Ammon's horn (tissue), 1 donor: ENCODE data around the gene TNFRSF11A.

Source experiments
- DNase-seq: peaks from one replicate; pipeline ENCODE4 v3.0.0-alpha.2; 2016; ENCODE audit warnings: low spot score

Gene TNFRSF11A

DNA sequence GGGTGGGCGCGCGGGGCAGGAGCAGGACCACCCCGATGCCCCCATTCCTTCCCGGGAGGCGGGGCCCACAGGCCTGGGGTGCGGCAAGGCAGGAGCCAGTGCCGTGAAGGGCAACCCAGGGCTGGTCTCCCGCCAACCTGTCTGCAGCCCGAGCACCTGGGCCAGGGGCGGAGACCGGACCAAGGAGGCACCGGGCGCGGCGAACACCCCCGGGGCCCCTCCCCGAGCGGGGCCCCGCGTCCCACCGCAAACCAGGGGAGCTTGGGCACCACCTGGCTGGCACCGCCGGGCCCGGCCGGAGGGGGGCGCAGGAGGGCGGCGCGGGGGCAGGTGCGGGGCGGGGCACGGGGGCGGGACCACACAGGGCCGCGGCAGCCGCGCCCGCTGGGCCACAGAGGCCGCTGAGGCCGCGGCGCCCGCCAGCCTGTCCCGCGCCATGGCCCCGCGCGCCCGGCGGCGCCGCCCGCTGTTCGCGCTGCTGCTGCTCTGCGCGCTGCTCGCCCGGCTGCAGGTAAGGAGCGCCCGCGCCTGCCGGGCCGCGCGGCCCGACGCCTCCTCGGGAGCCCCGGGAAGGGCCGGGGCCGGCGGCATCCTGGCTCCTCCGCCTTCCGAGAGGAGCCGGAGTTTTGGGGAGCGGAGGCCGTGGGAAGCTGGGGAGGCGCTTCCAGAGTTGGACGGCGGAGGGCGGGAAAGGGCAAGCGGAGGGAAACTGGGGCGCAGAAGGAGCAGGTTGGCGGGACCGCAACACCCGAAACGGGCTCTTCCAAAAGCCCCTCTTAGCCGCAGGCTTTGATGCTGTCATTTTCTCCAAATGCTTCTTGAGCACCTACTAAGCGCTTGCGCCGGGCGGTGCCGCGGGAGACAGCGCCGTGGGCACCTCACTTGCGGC lies at the start of gene TNFRSF11A:
Gene TNFRSF11A, plus strand, starts transcription at position 394 of the 889 bp plus-strand sequence. Its CDS starts 43 bp downstream, at position 437.
- DNase-seq, result no peak

DNA sequence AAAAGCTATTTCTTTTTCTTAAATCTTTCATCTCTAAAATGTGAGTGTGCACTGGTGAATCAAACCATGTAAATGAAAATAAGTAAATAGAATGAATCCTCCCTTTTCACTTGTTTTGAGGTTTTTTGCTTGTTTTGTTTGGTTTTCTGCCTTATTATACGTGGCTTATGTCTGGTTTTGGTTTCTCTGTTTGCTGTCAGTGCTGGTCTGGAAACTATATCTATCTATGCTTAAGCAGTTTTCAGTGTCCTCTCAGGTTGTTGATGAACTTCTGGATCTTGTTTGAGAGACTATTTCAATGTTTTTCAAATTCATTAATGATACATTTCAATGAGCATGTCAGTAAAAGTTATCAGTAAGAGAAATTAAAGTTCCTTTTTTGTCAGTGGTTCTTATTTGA lies 48.1 kb upstream of the TNFRSF11A start:
- DNase-seq, result no peak

DNA sequence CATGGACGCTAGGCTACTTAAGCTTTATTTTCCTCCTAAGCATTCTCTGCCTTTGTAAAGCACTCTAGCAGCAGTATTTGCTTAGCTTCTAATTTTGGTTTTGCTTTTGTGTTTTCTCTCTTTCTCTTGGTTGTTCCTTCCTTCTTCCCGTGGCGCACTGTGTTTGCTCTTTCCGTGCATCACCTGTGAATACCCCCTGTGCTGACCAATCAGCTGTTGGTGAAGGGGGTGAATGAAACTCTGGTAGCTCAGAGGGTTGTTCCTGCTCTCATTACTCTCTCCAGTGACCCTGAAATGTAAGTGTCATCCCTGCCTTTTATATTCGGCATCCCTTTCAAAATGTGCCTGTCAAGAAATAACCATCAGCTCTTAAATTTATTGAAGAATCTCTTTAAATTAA lies 45.5 kb upstream of the TNFRSF11A start:
- no peak for DNase-seq

DNA sequence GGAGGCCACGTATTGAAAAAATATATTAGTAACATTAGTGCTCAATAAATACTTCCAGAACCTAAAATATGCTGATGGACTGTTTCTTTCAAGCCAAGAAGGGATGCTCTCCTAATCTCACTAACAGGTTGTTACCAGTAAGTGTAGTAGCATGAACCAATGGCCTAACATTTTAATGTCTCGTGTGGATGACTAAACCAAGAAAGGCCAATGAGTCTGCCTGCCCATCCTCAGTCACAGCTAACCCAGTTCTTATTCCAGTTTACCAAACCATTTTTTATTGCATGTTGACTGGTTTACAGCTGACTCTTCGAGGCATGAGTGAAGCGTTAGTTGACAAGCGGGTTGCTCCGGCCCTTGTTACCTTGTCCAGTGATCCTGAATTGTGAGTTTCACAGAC lies 45.1 kb upstream of the TNFRSF11A start:
- DNase-seq, result no peak

DNA sequence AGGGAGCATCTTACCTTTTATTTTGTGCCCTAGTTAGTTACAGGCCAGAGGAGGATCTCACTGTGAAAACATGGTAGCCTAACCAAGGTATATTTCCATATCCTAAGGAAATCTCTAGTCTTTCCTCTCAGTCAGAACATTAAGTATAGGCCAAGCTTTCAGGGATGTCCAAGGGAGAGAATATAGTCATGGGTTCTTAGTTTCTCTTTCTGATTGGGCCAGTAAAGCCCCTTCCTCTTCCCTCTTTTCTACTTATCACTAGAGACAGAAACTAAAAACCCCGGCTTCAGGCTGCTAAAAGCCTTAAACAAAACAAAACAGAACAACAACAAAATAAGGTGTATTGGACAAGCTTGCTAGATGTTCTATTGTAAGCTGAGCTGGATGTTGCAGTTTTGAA lies 44.3 kb upstream of the TNFRSF11A start:
- DNase-seq, result no peak

DNA sequence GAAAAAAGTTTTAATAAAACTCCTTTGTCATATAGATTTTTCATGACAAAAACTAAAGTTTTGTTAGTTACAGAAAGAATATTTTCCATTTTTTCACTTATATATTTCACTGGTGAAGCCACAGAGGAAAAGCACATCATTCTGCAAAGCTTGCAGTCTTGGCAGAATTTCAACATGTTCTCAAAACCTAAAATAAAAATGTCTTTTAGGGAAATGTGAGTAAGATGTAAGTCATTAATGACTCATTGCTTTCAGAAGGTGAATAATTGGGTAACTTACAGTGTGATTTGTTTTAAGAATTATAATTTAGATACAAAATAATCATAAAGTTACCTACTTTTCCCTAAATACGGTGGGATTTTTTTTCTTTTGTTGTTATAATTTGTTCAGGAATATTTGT lies 43.4 kb upstream of the TNFRSF11A start:
- DNase-seq, result no peak

DNA sequence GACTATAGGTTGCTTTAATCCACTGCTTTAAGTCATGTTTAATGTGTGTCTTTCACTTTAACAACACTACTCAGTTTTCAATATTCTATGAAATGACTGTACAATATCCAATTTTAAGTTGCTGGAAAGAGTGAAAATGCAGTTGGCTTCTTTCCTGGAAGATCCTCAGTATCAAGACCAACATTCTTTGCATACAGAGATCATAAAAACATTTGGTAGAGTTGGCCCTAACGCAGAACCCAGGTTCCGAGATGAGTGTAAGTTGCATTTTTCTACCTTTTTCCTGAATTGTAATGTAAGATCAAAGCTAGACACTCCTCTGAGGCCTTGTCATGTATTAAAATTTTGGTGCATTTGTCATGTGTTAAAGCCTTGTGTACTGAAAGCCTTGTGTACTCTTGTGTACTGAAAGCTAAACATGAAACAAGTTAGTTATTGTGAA lies 42.9 kb upstream of the TNFRSF11A start:
- DNase-seq, result no peak

DNA sequence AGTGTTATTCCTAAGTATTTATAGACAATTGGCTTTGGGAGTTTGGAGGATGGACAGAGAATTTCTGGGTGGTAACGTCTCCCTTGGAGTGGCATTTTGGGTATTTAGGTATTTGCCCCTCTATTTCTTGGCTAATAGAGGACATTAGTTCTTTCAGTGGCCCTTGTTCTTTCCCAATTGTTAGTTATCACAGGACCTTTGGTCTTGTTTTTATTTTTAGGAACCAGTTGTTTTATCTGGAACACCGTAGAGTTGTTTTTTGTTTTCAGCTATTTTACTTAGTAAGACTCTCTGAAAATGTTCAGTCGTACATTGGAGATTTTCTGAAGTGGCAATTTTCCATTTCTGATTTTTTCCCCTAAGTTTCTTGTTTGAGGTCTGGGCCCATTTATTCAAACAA lies 40.5 kb upstream of the TNFRSF11A start:
- no peak for DNase-seq

DNA sequence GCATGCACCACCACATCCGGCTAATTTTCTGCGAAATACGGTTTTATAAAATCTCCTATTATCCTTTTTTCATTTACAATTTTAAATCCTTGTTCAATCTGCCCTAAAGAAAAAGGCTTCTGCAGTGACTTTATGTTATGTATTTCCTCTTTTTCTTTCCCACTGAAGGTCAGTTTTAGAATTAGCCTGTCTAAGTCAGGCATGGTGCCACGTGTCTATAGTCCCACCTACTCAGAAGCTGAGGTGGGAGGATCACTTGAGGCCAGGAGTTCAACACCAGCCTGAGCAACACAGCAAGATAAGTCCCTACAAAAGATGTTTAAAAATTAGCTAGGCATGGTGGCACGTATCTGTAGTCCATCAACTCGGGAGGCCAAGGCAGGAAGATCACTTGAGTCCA lies 39.8 kb upstream of the TNFRSF11A start:
- DNase-seq, result no peak

DNA sequence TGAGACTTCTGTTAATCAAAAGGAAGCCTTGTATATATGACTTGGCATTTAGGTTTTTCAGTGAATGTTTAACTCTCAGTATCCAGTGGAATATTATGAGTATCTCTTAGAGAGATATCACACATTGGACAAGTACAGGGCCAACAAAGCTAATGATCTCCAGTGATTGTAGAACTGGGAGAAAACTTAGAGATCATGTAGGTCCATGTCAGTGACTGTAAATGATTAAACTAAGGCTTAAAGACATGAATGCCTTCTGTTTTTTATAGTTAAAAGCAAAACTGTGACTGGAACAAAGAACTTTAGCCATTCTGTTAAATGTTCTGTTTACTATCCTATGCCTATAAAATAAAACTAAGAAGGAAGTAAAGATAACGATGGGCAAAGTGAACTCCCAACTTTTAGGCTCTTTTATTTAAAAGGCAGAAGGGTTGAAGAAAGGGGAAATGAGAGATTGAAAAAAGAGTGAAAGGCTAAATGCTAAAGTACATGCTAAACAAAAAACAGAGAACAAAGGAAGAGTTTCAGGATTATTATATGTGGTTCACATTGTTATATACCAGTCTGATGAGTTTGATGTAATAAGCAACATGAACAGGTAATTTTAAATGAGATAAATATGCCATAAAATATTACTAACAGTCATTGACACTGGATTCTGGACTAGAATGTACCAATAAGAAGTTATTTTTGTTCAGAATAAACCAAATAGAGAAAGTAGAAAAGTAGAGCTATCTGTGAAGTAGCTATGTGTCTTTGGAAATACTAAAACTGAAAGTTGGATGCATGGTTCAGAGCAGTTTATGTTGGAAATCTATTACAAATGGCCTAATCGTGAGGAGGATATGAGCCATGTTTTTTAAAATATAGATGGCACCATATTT lies 37.1 kb upstream of the TNFRSF11A start:
- no peak for DNase-seq

DNA sequence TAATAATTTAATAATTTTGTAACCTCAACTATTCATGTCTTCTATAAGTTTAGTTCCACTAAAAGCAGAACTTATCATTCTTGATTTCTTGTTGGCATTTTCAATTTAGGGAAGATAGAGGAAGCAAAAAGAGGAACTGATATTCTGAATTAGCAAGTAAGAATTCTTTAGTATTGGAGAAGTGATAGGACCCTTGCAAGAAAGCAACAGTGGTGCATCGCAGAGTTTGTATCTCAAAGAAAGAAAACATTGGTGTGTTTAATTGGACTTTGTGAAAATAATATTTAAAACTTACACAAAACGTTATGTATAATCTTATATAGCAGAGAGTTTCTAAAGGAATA lies 36.5 kb upstream of the TNFRSF11A start:
- peak; percentile 10 for DNase-seq

DNA sequence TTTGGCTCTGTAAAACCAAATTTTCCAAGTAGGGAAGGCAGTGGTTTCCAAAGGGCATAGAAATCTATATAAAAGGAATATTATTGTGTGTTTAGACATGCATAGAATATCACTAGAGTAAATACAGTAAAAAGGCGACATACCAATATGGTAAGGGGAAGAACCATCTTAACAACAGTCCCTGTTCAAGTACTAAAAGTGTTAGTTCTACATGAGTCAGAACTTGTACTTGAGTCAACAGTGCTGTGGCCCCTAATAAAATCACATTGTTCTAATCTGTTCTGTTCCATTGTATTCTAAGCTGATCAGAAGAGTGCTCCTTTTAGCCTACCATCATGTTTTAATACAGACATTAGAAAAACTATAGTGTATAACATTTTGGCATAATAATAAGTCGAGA lies 36.1 kb upstream of the TNFRSF11A start:
- no peak for DNase-seq

DNA sequence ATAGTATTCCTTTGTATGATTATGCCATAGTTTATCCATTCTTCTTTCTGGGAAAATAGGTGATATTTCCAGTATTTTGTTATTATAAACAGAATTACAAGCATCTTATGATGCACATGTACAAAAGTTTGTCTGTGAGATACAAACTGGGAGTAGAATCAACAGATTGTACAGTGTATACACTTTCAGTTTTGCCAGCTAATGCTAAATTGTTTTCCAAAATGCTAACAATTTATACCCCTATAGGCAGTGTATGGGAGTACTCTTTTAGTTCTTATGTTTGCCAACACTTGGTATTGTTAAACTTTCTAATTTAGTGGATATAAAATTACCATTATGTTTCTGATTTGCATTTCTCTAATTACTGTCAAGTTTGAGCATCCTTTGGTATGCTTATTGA lies 31.0 kb upstream of the TNFRSF11A start:
- DNase-seq, result no peak

DNA sequence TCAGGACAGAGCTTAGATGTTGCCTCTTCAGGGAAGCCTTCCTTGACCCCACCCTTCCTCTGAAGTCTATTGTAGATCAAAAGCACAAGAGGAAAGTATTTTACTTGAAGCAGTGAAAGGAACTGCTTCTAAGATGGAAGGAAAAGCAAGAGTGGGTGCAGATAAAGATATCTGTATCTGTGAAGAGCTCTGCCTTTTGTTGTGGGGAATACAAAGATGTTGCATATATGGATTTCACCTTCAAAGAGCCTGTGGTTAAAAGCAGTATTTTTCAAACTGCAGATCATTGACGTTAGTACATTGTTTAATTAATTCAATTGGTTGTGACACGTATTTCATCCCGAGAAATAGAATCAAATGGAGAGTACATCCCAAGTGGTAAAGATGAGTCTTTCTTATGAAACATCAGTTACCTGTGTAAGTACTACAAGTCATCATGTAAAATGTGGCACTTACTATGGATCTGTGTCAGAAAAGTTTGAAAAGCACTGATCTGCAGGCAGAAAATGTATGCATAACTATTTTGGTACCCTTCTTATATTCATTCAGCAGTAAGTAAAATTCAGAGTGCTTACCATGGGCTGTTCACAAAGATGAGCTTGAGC lies 24.6 kb upstream of the TNFRSF11A start:
- DNase-seq, result no peak

DNA sequence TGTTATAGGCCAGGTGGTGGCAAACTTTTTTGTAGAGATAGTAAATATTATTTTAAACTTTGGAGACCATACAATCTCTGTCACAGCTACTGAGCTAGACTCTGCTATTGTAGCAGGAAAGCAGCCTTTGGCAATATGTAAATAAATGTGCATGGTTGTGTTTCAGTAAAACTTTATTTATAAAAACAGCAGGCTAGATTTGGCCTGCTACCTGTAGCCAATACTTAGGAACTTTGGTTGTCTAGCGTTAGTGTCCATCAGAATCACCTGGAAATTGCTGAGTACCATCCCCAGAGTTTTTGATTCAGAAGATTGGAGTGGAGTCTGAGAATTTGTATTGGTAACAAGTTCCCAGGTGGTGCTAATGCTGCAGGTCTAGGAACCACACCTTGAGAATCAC lies 23.8 kb upstream of the TNFRSF11A start:
- no peak for DNase-seq

DNA sequence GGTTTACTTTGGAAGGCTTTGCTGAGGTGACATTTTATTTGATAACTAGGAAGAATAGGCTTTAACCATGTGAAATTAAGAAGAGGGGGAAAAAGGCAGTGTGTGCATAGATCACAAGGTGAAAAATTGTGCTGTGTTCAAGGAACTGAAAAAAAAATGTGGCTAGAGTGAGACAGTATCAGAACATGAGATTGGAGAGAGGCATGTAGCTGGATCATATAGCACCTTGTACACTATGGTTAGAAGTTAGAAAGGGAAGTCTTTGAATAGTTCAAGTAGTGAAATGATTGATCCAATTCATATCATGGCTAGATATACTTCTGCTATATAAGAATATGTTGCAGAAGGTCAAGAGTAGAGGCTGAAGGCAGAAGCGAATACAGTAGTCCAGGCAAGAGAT lies 12.3 kb upstream of the TNFRSF11A start:
- DNase-seq, result no peak

DNA sequence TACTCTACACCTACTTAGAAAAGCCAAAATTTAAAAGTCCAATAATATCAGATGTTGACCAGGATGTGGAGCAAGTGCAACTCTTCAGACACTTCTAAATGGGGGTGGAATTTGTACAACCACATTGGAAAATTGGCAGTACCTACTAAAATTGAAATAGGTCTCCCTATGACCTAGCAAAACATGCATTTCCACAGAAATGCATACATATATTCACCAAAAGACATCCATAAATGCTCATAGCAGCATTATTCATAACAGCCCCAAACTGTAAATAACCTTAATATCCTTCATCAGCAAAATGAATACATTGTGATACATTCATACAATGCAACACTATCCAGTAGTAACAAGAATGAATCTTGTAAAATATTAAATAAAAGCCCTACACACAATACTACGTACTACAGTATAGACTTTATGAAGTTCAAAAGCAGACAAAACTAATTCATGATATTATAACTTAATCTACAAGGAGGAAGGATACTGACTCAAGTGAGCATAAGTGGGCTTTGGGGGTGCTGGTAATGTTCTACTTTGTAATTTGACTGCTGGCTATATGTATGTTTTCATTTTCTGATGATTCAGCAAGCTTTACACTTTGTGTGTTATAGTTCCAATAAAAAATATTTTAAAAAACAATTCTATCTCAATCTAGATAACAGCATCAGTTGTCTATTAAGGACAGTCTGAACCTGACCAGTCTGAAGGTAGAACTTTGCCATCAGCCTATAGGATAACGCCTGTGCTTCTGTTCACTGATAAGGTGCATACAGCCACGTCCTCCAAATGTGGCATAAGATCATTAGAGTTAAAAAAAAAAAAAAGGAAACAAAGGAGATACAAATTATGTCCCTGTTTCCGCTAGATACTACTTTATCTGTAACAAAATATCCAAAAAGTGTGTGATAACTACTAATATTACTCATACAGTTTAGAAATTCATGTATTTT lies 6.6 kb upstream of the TNFRSF11A start:
- DNase-seq, result no peak

DNA sequence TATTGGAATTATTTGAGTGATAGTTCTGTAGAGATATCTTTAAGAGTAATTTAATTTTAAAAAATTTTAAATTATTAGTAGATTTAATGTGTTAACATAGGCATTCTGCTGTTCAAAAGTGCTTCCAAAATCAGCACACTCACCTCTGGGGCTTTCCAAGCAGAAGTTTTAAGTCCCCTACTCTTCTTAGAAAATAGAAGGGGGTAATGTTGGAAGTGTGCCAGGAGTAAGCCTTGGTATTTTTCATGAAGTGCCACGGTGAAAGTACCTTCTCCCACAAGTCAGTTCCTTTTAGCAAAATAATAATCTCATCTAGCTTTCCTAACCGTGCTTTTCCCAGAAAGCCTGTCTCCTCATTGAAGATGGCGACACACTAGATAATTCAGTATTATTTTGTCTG lies 3.9 kb upstream of the TNFRSF11A start:
- DNase-seq, result no peak

DNA sequence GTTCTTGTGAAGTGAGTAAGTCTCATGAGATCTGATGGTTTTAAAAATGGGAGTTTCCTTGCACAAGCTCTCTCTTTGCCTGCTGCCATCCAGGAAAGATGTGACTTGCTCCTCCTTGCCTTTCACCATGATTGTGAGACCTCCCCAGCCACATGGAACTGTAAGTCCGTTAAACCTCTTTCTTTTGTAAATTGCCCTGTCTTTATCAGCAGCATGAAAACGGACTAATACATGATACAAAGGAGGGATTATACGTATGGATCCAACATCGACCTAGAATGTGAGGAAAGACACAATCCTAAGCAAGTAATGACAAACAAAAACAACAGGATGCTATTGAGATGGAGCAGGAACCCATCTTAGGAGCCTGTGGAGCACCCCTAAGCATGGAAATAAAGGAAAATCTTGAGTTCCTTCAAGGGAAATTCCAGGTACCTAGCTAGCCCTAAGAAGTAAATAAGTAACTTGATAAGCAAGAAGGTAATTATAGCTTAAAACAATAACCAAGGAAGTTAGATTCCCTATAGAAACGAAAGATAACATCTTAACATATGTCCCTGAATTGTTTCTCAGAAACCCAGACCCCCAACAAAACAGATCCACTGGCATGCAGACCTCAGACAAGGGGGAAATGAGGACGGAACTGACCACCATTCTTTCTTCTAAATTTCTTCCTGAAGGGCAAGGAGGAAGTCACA lies 1.5 kb upstream of the TNFRSF11A start:
- no peak for DNase-seq

DNA sequence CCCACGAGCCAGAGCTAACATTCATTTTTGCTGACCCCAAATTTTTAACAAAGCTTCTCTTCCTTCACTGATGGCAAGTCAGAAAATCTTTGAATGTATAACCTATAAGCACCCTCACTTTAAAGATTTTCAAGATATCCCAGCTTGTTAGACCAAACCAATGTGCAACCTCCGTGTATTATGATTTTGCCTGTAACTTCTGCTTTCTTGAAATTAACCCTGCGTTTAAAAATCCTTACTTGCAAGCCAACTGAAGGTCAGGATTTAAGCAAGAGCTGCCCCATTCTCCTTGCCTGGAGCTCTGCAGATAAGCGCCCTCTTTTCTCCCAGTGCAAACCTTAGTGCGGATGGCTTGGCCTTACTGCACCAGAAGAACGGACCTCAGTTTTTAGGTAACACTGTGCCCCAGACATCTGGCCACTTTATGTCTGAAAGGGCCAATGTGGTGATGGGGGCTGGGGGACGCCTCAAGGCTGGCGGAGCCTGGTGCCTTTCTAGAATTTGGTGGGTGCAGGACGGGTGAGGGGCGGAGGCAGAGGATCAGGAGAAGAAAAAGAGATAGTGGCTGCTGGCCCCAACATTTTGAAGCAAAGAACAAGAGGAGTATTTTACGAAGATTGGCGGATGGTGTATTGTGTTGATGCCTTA lies 805 bp upstream of the TNFRSF11A start:
- no peak for DNase-seq
